Measurements from ENCODE around the gene ROCK2. TPM values are rescaled to one million over a fixed set of nuclear protein-coding genes. Genes with fewer than 3 reads are reported as not detected.

The ROCK2 gene
- polyA plus RNA-seq, 3 donors from 2014 or later = 3.1 to 15.1 (median 5.1) TPM

GRCh38 chr2:11357428-11357972, 13.1 kb upstream of the ROCK2 start:
- no peak overlapping the region for H3K27ac Mint-ChIP-seq
- H3K9me3 Mint-ChIP-seq = no peaks in the 10 kb centered on the region
- H3K4me1 Mint-ChIP-seq = no peaks in the 10 kb centered on the region

GRCh38 chr2:11356764-11357163, 12.3 kb upstream of the ROCK2 start:
- no peak for DNase-seq
- Mint-ChIP-seq H3K9me3 (no peaks in the 10 kb centered on the region), H3K27me3 (ENCODE audit: low read depth in 3 of 3) (peaks cover 2 to 6% (median 4%) of the 10 kb centered on the region in 3 donors), H3K36me3 (no peaks in the 10 kb centered on the region), H3K4me3 (no peak overlapping the region), H3K4me1 (no peaks in the 10 kb centered on the region), H3K27ac (no peak overlapping the region)

More at GRCh38 chr2:11357428-11357972, 13.1 kb upstream of the ROCK2 start:
- peaks cover 2 to 6% (median 4%) of the 10 kb centered on the region in 3 donors for H3K27me3 Mint-ChIP-seq (ENCODE audit: low read depth in 3 of 3)
- H3K36me3 Mint-ChIP-seq = no peaks in the 10 kb centered on the region
- DNase-seq = no peak
- H3K4me3 Mint-ChIP-seq = no peak overlapping the region

GRCh38 chr2:11355194-11356053, 11.0 kb upstream of the ROCK2 start:
- H3K27me3 Mint-ChIP-seq (ENCODE audit: low read depth in 3 of 3) = peaks cover 2 to 7% (median 7%) of the 10 kb centered on the region in 3 donors
- H3K4me3 Mint-ChIP-seq = no peak overlapping the region
- H3K27ac Mint-ChIP-seq = no peak overlapping the region
- DNase-seq = no peak
- no peaks in the 10 kb centered on the region for H3K4me1 Mint-ChIP-seq
- no peaks in the 10 kb centered on the region for H3K9me3 Mint-ChIP-seq
- no peaks in the 10 kb centered on the region for H3K36me3 Mint-ChIP-seq

GRCh38 chr2:11354363-11355154, 10.1 kb upstream of the ROCK2 start:
- no peak overlapping the region for H3K27ac Mint-ChIP-seq
- no peak overlapping the region for H3K4me3 Mint-ChIP-seq
- H3K27me3 Mint-ChIP-seq (ENCODE audit: low read depth in 3 of 3) = peaks cover 2 to 9% (median 7%) of the 10 kb centered on the region in 3 donors
- no peaks in the 10 kb centered on the region for H3K9me3 Mint-ChIP-seq
- DNase-seq = no peak
- H3K36me3 Mint-ChIP-seq = no peaks in the 10 kb centered on the region
- no peaks in the 10 kb centered on the region for H3K4me1 Mint-ChIP-seq

- Mint-ChIP-seq H3K27ac (no peak overlapping the region), H3K9me3 (no peaks in the 10 kb centered on the region), H3K36me3 (no peaks in the 10 kb centered on the region), H3K4me3 (no peak overlapping the region), H3K27me3 (ENCODE audit: low read depth in 3 of 3) (peaks cover 2 to 9% (median 7%) of the 10 kb centered on the region in 3 donors), H3K4me1 (no peaks in the 10 kb centered on the region)
- no peak for DNase-seq
Observed at GRCh38 chr2:11352781-11353537, 8.5 kb upstream of the ROCK2 start.

- Mint-ChIP-seq H3K27ac (no peak overlapping the region), H3K4me1 (peaks cover 6 to 9% of the 10 kb centered on the region in 2 donors), H3K27me3 (ENCODE audit: low read depth in 3 of 3) (peaks cover 4 to 9% (median 8%) of the 10 kb centered on the region in 3 donors), H3K36me3 (no peaks in the 10 kb centered on the region), H3K4me3 (no peak overlapping the region), H3K9me3 (no peaks in the 10 kb centered on the region)
- no peak for DNase-seq
Observed at GRCh38 chr2:11348209-11348749, 3.8 kb upstream of the ROCK2 start.

- no peak for DNase-seq
- Mint-ChIP-seq H3K27me3 (ENCODE audit: low read depth in 3 of 3) (peaks cover 4 to 12% (median 11%) of the 10 kb centered on the region in 3 donors), H3K4me3 (no peak overlapping the region), H3K27ac (no peak overlapping the region), H3K4me1 (peaks cover 14 to 17% of the 10 kb centered on the region in 2 donors), H3K9me3 (no peaks in the 10 kb centered on the region), H3K36me3 (no peaks in the 10 kb centered on the region)
Observed at GRCh38 chr2:11347403-11347959, 3.0 kb upstream of the ROCK2 start.

GRCh38 chr2:11346023-11346482, 1.6 kb upstream of the ROCK2 start:
- no peak for DNase-seq
- Mint-ChIP-seq H3K36me3 (no peaks in the 10 kb centered on the region), H3K4me3 (peak overlapping the region in 3 of 5 donors; percentile 43 to 88 (median 88)), H3K9me3 (no peaks in the 10 kb centered on the region), H3K27me3 (ENCODE audit: low read depth in 3 of 3) (peaks cover 4 to 12% (median 10%) of the 10 kb centered on the region in 3 donors), H3K27ac (no peak overlapping the region), H3K4me1 (peaks cover 22 to 27% of the 10 kb centered on the region in 2 donors)

GRCh38 chr2:11344956-11345677, 681 bp upstream of the ROCK2 start:
- Mint-ChIP-seq H3K9me3 (no peaks in the 10 kb centered on the region), H3K4me3 (peak overlapping the region; percentile 87 to 89 (median 88)), H3K27me3 (ENCODE audit: low read depth in 3 of 3) (peaks cover 4 to 10% (median 9%) of the 10 kb centered on the region in 3 donors), H3K36me3 (no peaks in the 10 kb centered on the region), H3K4me1 (peaks cover 23 to 37% of the 10 kb centered on the region in 2 donors), H3K27ac (peak overlapping the region; percentile 39 to 88 (median 80))
- DNase-seq = peak in 1 of 3 donors; percentile 31

GRCh38 chr2:11343650-11344341, 640 bp downstream of the ROCK2 start:
- Mint-ChIP-seq H3K36me3 (no peaks in the 10 kb centered on the region), H3K9me3 (no peaks in the 10 kb centered on the region), H3K27me3 (ENCODE audit: low read depth in 3 of 3) (peaks cover 4 to 10% (median 7%) of the 10 kb centered on the region in 3 donors), H3K4me3 (peak overlapping the region; percentile 98 to 99 (median 98)), H3K27ac (peak overlapping the region; percentile 75 to 94 (median 89)), H3K4me1 (peaks cover 23 to 45% of the 10 kb centered on the region in 2 donors)
- DNase-seq = peak; percentile 26 to 34 (median 33)

GRCh38 chr2:11343368-11343649, 1.1 kb downstream of the ROCK2 start:
- no peaks in the 10 kb centered on the region for H3K36me3 Mint-ChIP-seq
- peak in 1 of 3 donors; percentile 1 for DNase-seq
- H3K9me3 Mint-ChIP-seq = no peaks in the 10 kb centered on the region
- H3K27ac Mint-ChIP-seq = peak overlapping the region; percentile 75 to 94 (median 89)
- peaks cover 4 to 8% (median 7%) of the 10 kb centered on the region in 3 donors for H3K27me3 Mint-ChIP-seq (ENCODE audit: low read depth in 3 of 3)
- H3K4me3 Mint-ChIP-seq = peak overlapping the region; percentile 98 to 99 (median 98)
- H3K4me1 Mint-ChIP-seq = peaks cover 28 to 45% of the 10 kb centered on the region in 2 donors
